Fibroblast of lung (primary cell): Measurements from ENCODE around the gene SNORC.

Experiments
- EZH2 ChIP-seq: IDR thresholded peaks from 2 replicates; pipeline ENCODE4 v1.5.1; 2012; ENCODE audit warnings: low read length, control low read depth, mild to moderate bottlenecking; ENCODE audit errors: missing control alignments
- TF ChIP-seq, protein P1 (sequence below), 2 donors: IDR thresholded peaks in 1 of 2; conservative IDR thresholded peaks in 1 of 2; 1 replicate in 1 of 2; 2 replicates in 1 of 2; pipeline ENCODE4 v1.5.1; 2011 to 2012; ENCODE audit warnings: low read length in 2 of 2, control low read depth in 1 of 2, inconsistent platforms in 1 of 2, low read depth in 1 of 2, mild to moderate bottlenecking in 1 of 2

DNA sequence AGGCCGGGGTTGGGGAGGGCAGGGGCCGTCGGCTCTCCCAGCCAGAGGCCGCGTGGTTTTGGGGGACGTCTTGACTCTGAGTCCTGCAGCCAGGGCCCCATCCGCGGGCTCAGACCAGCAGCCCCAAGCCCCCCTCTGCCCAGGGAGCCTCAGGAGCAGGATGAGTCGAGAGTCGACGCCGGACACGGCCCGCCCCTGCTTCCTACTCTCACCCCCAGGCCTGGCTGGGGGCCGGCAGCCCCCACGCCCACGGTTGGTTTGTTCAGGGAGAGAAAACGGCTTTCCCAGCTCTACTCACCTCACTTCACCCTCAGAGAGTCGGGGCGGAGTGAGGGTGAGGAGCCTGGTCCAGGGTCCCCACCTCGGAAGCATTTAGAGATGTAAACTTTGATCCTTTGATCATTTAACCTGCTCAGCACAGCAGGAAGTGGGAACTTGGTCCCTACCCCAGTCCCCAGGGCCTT is 6.9 kb downstream of the SNORC start:
- TF ChIP-seq EZH2 = no peak
- TF ChIP-seq, protein P1, sequence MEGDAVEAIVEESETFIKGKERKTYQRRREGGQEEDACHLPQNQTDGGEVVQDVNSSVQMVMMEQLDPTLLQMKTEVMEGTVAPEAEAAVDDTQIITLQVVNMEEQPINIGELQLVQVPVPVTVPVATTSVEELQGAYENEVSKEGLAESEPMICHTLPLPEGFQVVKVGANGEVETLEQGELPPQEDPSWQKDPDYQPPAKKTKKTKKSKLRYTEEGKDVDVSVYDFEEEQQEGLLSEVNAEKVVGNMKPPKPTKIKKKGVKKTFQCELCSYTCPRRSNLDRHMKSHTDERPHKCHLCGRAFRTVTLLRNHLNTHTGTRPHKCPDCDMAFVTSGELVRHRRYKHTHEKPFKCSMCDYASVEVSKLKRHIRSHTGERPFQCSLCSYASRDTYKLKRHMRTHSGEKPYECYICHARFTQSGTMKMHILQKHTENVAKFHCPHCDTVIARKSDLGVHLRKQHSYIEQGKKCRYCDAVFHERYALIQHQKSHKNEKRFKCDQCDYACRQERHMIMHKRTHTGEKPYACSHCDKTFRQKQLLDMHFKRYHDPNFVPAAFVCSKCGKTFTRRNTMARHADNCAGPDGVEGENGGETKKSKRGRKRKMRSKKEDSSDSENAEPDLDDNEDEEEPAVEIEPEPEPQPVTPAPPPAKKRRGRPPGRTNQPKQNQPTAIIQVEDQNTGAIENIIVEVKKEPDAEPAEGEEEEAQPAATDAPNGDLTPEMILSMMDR (conservative IDR thresholded peaks at IDR 0.05 in 1 of 2, IDR thresholded peaks at IDR 0.05 in 1 of 2; ENCODE audit: low read depth in 1 of 2, low read length in 2 of 2) = no peak
